KBM-7 (cell line): ENCODE data around the gene GLG1.

Experiments
- DNase-seq: peaks from one replicate; pipeline ENCODE4 v3.0.0-alpha.2; 2015
- in situ Hi-C: fragments of 300-500 bp; cut with MboI; formaldehyde crosslinking; loops from 2 replicates; pipeline ENCODE4 v1.14.3; 2020; ENCODE audit warnings: low sequenced_read_pairs, low pct_unique_long_range_greater_than_20kb, mixed read lengths

GLG1 gene

GRCh38 chr16:74578838-74579237 lies 28.1 kb downstream of the GLG1 start:
- DNase-seq: no peak
- in situ Hi-C loops: no loop called here

- in situ Hi-C loops: no loop called here
- no peak for DNase-seq
Measured at GRCh38 chr16:74578433-74578832, 28.5 kb downstream of the GLG1 start.

GRCh38 chr16:74577882-74578366 lies 29.0 kb downstream of the GLG1 start:
- in situ Hi-C loops: no loop called here
- no peak for DNase-seq

GRCh38 chr16:74575807-74576643 lies 30.9 kb downstream of the GLG1 start:
- no peak for DNase-seq
- in situ Hi-C loops: no loop called here

GRCh38 chr16:74575175-74575806 lies 31.6 kb downstream of the GLG1 start:
- no peak for DNase-seq
- in situ Hi-C loops: no loop called here

- in situ Hi-C loops: no loop called here
Measured at GRCh38 chr16:74574146-74574545, 32.8 kb downstream of the GLG1 start.

GRCh38 chr16:74573622-74574021 lies 33.3 kb downstream of the GLG1 start:
- in situ Hi-C loops: no loop called here
- no peak for DNase-seq

More at GRCh38 chr16:74574146-74574545, 32.8 kb downstream of the GLG1 start:
- no peak for DNase-seq

GRCh38 chr16:74570412-74571301 lies 36.3 kb downstream of the GLG1 start:
- no peak for DNase-seq
- in situ Hi-C loops: no loop called here

GRCh38 chr16:74568961-74569631 lies 37.8 kb downstream of the GLG1 start:
- DNase-seq: no peak
- in situ Hi-C loops: no loop called here

- in situ Hi-C loops: no loop called here
- DNase-seq: no peak
Measured at GRCh38 chr16:74567901-74568300, 39.0 kb downstream of the GLG1 start.

GRCh38 chr16:74565378-74565777 lies 41.5 kb downstream of the GLG1 start:
- in situ Hi-C loops: no loop called here
- DNase-seq: no peak

- no peak for DNase-seq
- in situ Hi-C loops: no loop called here
Measured at GRCh38 chr16:74564451-74564984, 42.4 kb downstream of the GLG1 start.

GRCh38 chr16:74563828-74564263 lies 43.1 kb downstream of the GLG1 start:
- DNase-seq: peak; percentile 27
- in situ Hi-C loops: no loop called here

- in situ Hi-C loops: no loop called here
- DNase-seq: no peak
Measured at GRCh38 chr16:74562117-74562516, 44.8 kb downstream of the GLG1 start.

GRCh38 chr16:74561626-74562025 lies 45.3 kb downstream of the GLG1 start:
- DNase-seq: no peak
- in situ Hi-C loops: no loop called here

- no peak for DNase-seq
- in situ Hi-C loops: no loop called here
Measured at GRCh38 chr16:74560912-74561311, 46.0 kb downstream of the GLG1 start.

GRCh38 chr16:74558873-74559272 lies 48.0 kb downstream of the GLG1 start:
- DNase-seq: no peak
- in situ Hi-C loops: no loop called here

GRCh38 chr16:74557275-74557674 lies 49.6 kb downstream of the GLG1 start:
- no peak for DNase-seq
- in situ Hi-C loops: no loop called here
